Common myeloid progenitor, CD34-positive (primary cell): ENCODE results near the gene C14orf39.
"Not testable (repeated sequence)": the region's sequence is repeated elsewhere in the genome, so short reads cannot be mapped to it uniquely, and the experiment has no call there.

Source experiments
- CTCF ChIA-PET: fragments of 350-600 bp; sonication (Branson Sonifier 250); formaldehyde crosslinking; loops from one replicate; lab custom pipeline; 2021; ENCODE audit warnings: antibody characterized with exemption; lab: Charles Lee
- POLR2A ChIA-PET: fragments of 350-600 bp; sonication (Branson Sonifier 250); formaldehyde crosslinking; loops from one replicate; lab custom pipeline; 2021; ENCODE audit warnings: antibody characterized with exemption; lab: Charles Lee
- DNase-seq, 3 donors: peaks; one replicate each; pipeline versions ENCODE4 v3.0.0 to v3.0.0-alpha.2; 2013
- H3K27ac ChIP-seq, 2 experiments: 1 replicate in 1 of 2; 2 replicates in 1 of 2; pipeline ENCODE4 v1.7.0; 2013; ENCODE audit warnings: inconsistent platforms in 2 of 2, low read length in 2 of 2, mild to moderate bottlenecking in 2 of 2, low read depth in 1 of 2, moderate library complexity in 1 of 2; ENCODE audit not compliant: severe bottlenecking in 2 of 2, insufficient read depth in 1 of 2, poor library complexity in 1 of 2
- H3K27me3 ChIP-seq, 5 experiments: replicated peaks in 2 of 5; 1 replicate in 3 of 5; 2 replicates in 2 of 5; pipeline versions ENCODE4 v1.6.1 to v1.7.0; 2013; ENCODE audit warnings: low read length in 4 of 5, mild to moderate bottlenecking in 2 of 5, moderate library complexity in 2 of 5, inconsistent platforms in 1 of 5; ENCODE audit not compliant: insufficient read depth in 5 of 5, control insufficient read depth in 4 of 5
- H3K36me3 ChIP-seq, 4 experiments: 1 replicate in 2 of 4; 2 replicates in 2 of 4; pipeline versions ENCODE4 v1.6.1 to v1.7.0; 2013; ENCODE audit warnings: low read length in 3 of 4, control low read depth in 1 of 4, mild to moderate bottlenecking in 1 of 4; ENCODE audit not compliant: control insufficient read depth in 4 of 4, insufficient read depth in 4 of 4
- H3K4me1 ChIP-seq, 4 experiments: 1 replicate in 3 of 4; 2 replicates in 1 of 4; pipeline versions ENCODE4 v1.6.1 to v1.7.1; 2013; ENCODE audit warnings: low read length in 3 of 4, mild to moderate bottlenecking in 3 of 4, control low read depth in 1 of 4, inconsistent platforms in 1 of 4, moderate library complexity in 1 of 4; ENCODE audit not compliant: control insufficient read depth in 4 of 4, insufficient read depth in 4 of 4; ENCODE audit errors: control extremely low read depth in 1 of 4
- H3K4me3 ChIP-seq, 7 experiments: 1 replicate in 4 of 7; 2 replicates in 3 of 7; pipeline versions ENCODE4 v1.5.1 to v1.7.0; 2013; ENCODE audit warnings: mild to moderate bottlenecking in 7 of 7, low read length in 6 of 7, moderate library complexity in 6 of 7, inconsistent platforms in 2 of 7, low read depth in 2 of 7, control low read depth in 1 of 7; ENCODE audit not compliant: insufficient read depth in 4 of 7, control insufficient read depth in 1 of 7; ENCODE audit errors: extremely low read depth in 1 of 7
- H3K9me3 ChIP-seq, 5 experiments: 1 replicate in 4 of 5; 2 replicates in 1 of 5; pipeline versions ENCODE4 v1.6.1 to v1.7.1; 2013; ENCODE audit warnings: low read length in 4 of 5, mild to moderate bottlenecking in 2 of 5, inconsistent platforms in 1 of 5, low read depth in 1 of 5, moderate library complexity in 1 of 5; ENCODE audit not compliant: control insufficient read depth in 4 of 5, insufficient read depth in 2 of 5; ENCODE audit errors: control extremely low read depth in 1 of 5
- WGBS: methylation state at CpG from one replicate; pipeline ENCODE4 v1.1.5; 2013; ENCODE audit not compliant: insufficient coverage; 5-methylcytosine and 5-hydroxymethylcytosine counted together

C14orf39 gene

GRCh38 chr14:60420050-60420449 lies 65.8 kb downstream of the C14orf39 start:
- Histone ChIP-seq H3K4me1 (no peaks in the 10 kb centered on the region), H3K36me3 (no peaks in the 10 kb centered on the region), H3K27me3 (no peaks in the 10 kb centered on the region), H3K4me3 (no peak overlapping the region), H3K27ac (no peak overlapping the region), H3K9me3 (no peaks in the 10 kb centered on the region)
- POLR2A ChIA-PET, result no interaction called here
- 93% methylated on average over 4 of the region's 5 CpGs for WGBS
- DNase-seq, result no peak
- CTCF ChIA-PET, result no interaction called here

GRCh38 chr14:60397550-60397949 lies 88.3 kb downstream of the C14orf39 start:
- H3K4me3 ChIP-seq, H3K4me1 ChIP-seq, DNase-seq, H3K9me3 ChIP-seq, POLR2A ChIA-PET, H3K27me3 ChIP-seq, H3K27ac ChIP-seq, H3K36me3 ChIP-seq: not testable (repeated sequence)
- 98% methylated on average over 22 of the region's 22 CpGs for WGBS
- CTCF ChIA-PET, result interaction anchor here (1.0 kb wide), 1 partner anchor 65 kb away, joined by 3 read pairs; no protein-coding TSS in a partner anchor

- DNase-seq, result no peak
These were observed 89.0 kb downstream of the C14orf39 start for GRCh38 chr14:60396718-60397343.

More at GRCh38 chr14:60396718-60397343, 89.0 kb downstream of the C14orf39 start:
- 67% methylated on average over 1 of the region's 2 CpGs for WGBS
- ChIA-PET POLR2A (no interaction called here), CTCF (interaction anchor here (0.9 to 1.0 kb wide), 2 partner anchors 47 to 64 kb away, joined by 3 read pairs; no protein-coding TSS in a partner anchor)
- Histone ChIP-seq H3K27ac (no peak overlapping the region), H3K9me3 (no peaks in the 10 kb centered on the region), H3K4me1 (no peaks in the 10 kb centered on the region), H3K27me3 (no peaks in the 10 kb centered on the region), H3K36me3 (no peaks in the 10 kb centered on the region), H3K4me3 (no peak overlapping the region)
